Measurements from ENCODE around the gene LGALS1.
A peak's percentile ranks its signal among the peaks of the same experiment; 100 is the strongest.

LGALS1 gene

DNA sequence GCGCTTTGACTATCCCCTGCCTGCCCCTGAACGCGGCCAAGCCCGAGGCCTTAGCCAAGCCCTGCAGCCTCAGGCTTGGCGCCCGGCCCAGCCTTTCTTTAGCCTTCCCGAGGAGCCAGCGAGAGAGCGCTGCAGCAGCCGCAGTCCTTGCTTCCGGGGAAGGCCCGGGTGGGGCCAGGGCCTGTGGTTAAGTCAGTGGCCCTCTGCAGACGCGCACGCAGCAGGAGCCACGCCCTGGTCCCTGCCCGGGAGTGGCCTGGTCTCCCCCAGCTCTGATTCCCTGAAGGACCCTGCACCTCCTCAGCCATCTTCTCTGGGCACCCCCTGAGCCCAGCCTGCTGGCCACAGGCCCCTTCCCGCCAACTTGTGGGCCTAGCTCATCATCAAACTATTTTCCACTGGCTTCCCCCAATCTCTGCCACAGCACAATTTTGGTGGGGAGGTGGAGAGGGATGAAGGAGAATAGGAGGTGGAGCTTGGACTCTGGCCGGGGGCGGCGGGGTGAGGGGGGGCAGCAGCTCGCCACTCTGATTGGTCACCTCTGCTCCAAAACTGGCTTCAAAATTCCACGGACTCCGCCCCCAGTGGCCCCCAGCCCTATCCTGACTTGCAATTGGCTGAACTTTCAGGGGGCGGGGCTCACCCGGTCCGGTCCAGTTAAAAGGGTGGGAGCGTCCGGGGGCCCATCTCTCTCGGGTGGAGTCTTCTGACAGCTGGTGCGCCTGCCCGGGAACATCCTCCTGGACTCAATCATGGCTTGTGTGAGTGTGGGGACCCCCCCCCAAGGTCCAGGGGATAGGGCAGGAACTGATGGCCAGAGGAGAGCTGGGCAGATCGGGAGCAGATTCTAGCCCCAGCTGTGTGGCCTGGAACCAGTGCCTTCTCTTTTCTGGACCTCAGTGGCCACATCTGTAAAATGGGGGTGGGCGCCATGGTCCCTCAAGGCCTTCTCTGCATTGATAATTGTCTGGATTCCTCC is at the start of gene LGALS1:
Gene LGALS1, plus strand, starts transcription at position 686 of the 979 bp plus-strand sequence. Its CDS starts 67 bp downstream, at position 753.
- peak in 2 of 4 experiments; percentile 25 to 45 for DNase-seq

- DNase-seq = no peak
Measured at GRCh38 chr22:37625737-37626136, 49.7 kb upstream of the LGALS1 start.

DNA sequence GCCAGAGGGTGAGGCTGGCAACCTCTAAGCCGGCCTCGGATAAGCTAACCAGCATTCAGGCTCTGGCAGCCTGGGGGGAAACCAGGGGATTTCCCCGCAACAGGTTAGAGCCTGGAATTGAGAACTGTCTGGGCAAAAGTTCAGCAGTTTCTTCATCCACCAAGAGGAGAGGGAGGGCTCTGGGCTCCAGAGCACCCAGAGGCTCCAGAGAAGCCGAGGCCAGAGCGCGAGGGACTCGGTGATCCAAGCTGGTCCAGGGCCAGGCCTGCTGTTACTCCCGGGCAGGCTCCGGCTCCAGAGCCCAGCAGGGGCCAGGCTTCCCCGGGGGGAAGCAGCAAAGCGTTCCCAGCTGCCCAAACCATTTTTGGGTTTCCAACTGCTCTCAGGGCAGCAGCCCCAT is 49.3 kb upstream of the LGALS1 start:
- DNase-seq = no peak

DNA sequence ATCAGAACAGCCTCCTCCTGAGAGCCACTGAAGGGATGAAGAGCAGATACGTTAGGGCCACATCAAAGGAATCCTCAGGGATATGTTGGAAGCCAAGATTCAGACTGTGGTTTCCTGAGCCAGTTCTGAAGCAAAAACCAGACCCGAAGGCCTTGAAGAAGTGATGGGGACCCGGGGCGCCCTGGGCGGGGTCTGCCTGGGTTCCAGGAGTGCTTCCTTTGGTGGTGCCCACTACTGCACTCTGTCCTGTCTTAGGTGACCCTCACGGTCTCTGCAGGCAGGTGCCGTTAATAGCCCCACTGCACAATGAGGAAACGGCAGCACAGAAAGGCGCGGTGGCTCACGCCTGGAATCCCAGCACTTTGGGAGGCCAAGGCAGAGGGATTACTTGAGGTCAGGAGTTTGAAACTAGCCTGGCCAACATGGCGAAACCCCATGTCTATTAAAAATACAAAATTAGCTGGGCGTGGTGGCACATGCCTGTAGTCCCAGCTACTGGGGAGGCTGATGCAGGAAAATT is 48.8 kb upstream of the LGALS1 start:
- DNase-seq = no peak

DNA sequence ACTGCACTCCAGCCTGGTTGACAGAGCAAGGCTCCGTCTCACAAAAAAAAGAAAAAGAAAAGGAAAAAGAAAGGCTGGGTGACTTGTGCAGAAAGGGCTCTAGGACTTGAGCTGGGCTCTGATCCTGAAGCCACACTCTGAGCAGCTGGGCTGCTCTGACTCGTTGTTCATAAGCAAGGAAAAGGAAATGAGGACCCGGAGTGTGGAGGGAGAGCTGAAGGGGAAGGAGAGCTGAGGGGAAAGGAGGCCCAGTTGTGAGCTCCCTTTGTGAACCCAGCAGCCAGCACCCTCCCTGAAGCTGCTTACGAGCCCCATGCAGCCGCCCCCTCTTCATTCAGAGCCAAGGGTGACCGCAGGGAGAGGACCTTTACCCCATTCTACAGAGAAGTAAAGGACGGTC is 48.3 kb upstream of the LGALS1 start:
- DNase-seq = no peak

- peak in 2 of 4 experiments; percentile 53 to 54 for DNase-seq
Measured at GRCh38 chr22:37627545-37627944, 47.9 kb upstream of the LGALS1 start.

GRCh38 chr22:37628830-37629229 is 46.6 kb upstream of the LGALS1 start:
- no peak for DNase-seq

GRCh38 chr22:37629928-37630327 is 45.5 kb upstream of the LGALS1 start:
- DNase-seq = no peak

- DNase-seq = no peak
Measured at GRCh38 chr22:37630839-37631435, 44.5 kb upstream of the LGALS1 start.

- DNase-seq = no peak
Measured at GRCh38 chr22:37631448-37632173, 43.8 kb upstream of the LGALS1 start.

DNA sequence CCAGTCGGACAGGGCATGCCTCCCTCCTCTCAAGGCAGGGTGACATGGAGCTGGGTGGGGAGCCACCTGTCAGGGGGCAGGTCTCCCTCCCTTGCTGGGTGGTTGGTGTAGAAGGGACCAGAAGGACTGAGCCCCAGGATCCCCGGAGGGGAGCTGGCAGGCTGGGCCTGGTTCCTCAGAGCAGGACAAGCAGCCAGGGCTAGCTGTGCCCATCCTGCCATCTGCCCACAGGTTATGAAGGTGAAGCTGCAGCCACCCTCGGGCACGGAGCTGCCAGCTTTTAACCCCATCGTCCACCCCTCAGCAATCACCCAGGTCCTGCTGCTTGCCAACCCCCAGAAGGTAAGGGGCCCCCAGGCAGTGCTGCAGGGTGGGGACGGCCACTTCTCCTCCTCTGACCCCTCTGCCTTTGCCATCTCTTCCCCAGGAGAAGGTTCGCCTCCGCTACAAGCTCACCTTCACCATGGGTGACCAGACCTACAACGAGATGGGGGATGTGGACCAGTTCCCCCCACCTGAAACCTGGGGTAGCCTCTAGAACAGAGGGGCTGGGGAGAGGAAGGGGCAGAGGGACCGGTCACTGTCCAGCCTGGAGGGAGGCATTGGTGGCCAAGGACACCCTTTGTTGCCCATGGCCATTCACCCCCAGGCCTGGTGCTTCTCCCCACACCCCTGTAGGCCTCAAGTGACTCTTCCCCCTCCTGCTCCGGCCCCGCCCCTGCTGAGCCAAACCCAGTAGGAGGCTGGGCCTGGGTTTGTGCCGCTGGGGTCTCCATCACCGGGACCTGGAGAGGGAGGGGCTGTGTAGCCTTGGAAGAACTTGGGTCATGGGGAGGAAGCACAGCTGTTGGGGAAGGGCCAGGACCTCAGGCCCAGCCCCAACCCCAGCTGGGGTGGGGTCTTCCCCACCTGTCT is 43.0 kb upstream of the LGALS1 start:
- no peak for DNase-seq

- no peak for DNase-seq
Measured at GRCh38 chr22:37633089-37633624, 42.3 kb upstream of the LGALS1 start.

GRCh38 chr22:37633625-37634416 is 41.6 kb upstream of the LGALS1 start:
- DNase-seq = peak in 2 of 4 experiments; percentile 12 to 26

GRCh38 chr22:37634417-37634924 is 41.0 kb upstream of the LGALS1 start:
- DNase-seq = no peak

- DNase-seq = no peak
Measured at GRCh38 chr22:37635157-37635556, 40.3 kb upstream of the LGALS1 start.

- DNase-seq = no peak
Measured at GRCh38 chr22:37636186-37636948, 39.1 kb upstream of the LGALS1 start.

GRCh38 chr22:37636949-37637273 is 38.5 kb upstream of the LGALS1 start:
- DNase-seq = no peak

GRCh38 chr22:37638391-37639069 is 36.9 kb upstream of the LGALS1 start:
- DNase-seq = peak in 1 of 4 experiments; percentile 14

DNA sequence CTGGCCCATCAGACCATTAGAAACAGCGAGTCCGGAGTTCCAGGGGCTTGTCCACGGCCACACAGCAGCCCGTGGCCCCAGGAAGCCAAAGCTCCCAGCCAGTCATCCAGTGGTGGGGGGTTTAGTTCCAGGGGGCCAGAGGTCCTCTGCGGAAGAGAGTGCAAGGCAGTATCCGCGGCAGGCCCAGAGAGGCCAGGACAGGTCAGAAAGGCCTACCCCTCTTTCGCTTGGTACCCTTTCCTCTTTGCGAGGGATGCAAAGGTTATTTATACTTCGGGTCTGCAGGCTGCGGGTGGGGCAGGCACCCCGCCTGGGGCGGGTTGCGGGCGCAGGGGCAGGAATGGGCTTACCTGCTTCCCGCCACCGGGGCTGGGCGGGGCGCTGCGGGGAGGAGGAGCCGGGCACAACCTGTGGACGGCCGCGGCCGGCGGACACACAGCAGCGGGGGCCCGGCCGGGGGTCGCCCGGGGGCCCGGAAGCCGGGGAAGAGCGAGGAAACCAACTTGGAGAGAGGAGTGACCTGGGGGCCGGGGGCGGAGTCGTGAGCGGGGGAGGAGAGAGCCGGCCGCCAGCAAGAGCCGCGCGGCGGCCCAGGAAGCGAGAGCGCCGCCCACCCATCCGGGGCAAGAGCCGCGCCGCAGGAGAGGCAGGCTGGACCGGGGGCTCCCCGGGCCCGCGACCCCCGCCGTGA is 36.2 kb upstream of the LGALS1 start, which contains the start of gene SH3BP1:
Gene SH3BP1, plus strand, starts transcription at position 600 of the 691 bp plus-strand sequence. CDS start 119 bp downstream, outside the sequence.
- peak in 2 of 4 experiments; percentile 55 to 59 for DNase-seq
